Peyer's patch (tissue), 4 donors: ENCODE data around the gene TMEM50A. TPM values are rescaled to one million over a fixed set of nuclear protein-coding genes. Genes with fewer than 3 reads are reported as not detected.
"Not testable (repeated sequence)": the region's sequence is repeated elsewhere in the genome, so short reads cannot be mapped to it uniquely, and the experiment has no call there.

ENCODE experiments used
- DNase-seq, 3 donors: peaks; one replicate each; pipeline ENCODE4 v3.0.0-alpha.2; 2017 to 2019
- H3K27ac ChIP-seq, 4 donors: fragments of 200-600 bp; sonication (generic); one replicate each; pipeline ENCODE4 v1.5.1; 2016 to 2019
- H3K27me3 ChIP-seq, 2 donors: fragments of 200-600 bp; sonication (generic); one replicate each; pipeline ENCODE4 v1.5.1; 2019
- H3K36me3 ChIP-seq, 3 donors: fragments of 200-600 bp; sonication (generic); one replicate each; pipeline ENCODE4 v1.5.1; 2016 to 2019
- H3K4me1 ChIP-seq, 4 donors: fragments of 200-600 bp; sonication (generic); one replicate each; pipeline ENCODE4 v1.5.1; 2016 to 2019
- H3K4me3 ChIP-seq, 4 donors: fragments of 200-600 bp; sonication (generic); 1 replicate in 3 of 4; 2 replicates in 1 of 4; pipeline ENCODE4 v1.5.1; 2016 to 2019; ENCODE audit warnings: mild to moderate bottlenecking in 1 of 4
- H3K9me3 ChIP-seq, 4 donors: fragments of 200-600 bp; sonication (generic); one replicate each; pipeline ENCODE4 v1.5.1; 2016 to 2019; ENCODE audit warnings: mild to moderate bottlenecking in 1 of 4
- CTCF ChIP-seq, 6 experiments: fragments of 450-650 bp in 4 of 6; fragments of 200-600 bp in 2 of 6; sonication (generic) in 1 of 6; IDR thresholded peaks; one replicate each; pipeline ENCODE4 v1.5.1; 2017 to 2019; ENCODE audit warnings: antibody characterized with exemption in 6 of 6, mild to moderate bottlenecking in 3 of 6, moderate library complexity in 1 of 6
- total RNA-seq, 4 donors: library from RNA; depleted of rRNA; stranded (reverse); fragments of >200 nt; gene quantifications; one replicate each; pipeline ENCODE4 v1.1.0, GENCODE V29; 2016

TMEM50A gene
- total RNA-seq, 4 donors from 2014 or later, result 43.7 to 101 (median 56.2) TPM

- H3K27ac ChIP-seq, H3K27me3 ChIP-seq, DNase-seq, H3K4me3 ChIP-seq, H3K9me3 ChIP-seq, H3K36me3 ChIP-seq, H3K4me1 ChIP-seq: not testable (repeated sequence)
- TF ChIP-seq CTCF (IDR thresholded peaks at IDR 0.05), result peak in 1 of 6 experiments; percentile 35
These were observed 65.0 kb downstream of the TMEM50A start for GRCh38 chr1:25402947-25403803.

GRCh38 chr1:25405731-25406305, 67.7 kb downstream of the TMEM50A start:
- H3K4me1 ChIP-seq, H3K4me3 ChIP-seq, H3K36me3 ChIP-seq, DNase-seq, H3K27me3 ChIP-seq, H3K9me3 ChIP-seq, H3K27ac ChIP-seq: not testable (repeated sequence)

- H3K36me3 ChIP-seq, H3K9me3 ChIP-seq, H3K4me1 ChIP-seq, H3K27ac ChIP-seq, DNase-seq, H3K4me3 ChIP-seq, H3K27me3 ChIP-seq: not testable (repeated sequence)
These were observed 71.7 kb downstream of the TMEM50A start for GRCh38 chr1:25409641-25410427.

Other genes with a start within 250 kb of the TMEM50A start
- gene SYF2, start 105.8 kb upstream of the TMEM50A start, total RNA-seq, result 10 to 100 TPM; 24.8 to 45.7 (median 30.9) TPM
- gene RSRP1, start 90.9 kb upstream of the TMEM50A start, total RNA-seq, result 100 to 1,000 TPM; 229 to 358 (median 274) TPM
- not detected for gene RHD, start 65.8 kb upstream of the TMEM50A start, total RNA-seq
- under 1 TPM in 1 of 4 donors, not detected in 3; 0.70 TPM for gene RHCE, start 82.5 kb downstream of the TMEM50A start, total RNA-seq
- gene MACO1, start 92.6 kb downstream of the TMEM50A start, total RNA-seq, result 10 to 100 TPM; 17.7 to 25.6 (median 22.8) TPM
- gene LDLRAP1, start 205.3 kb downstream of the TMEM50A start, total RNA-seq, result 10 to 100 TPM; 20.1 to 24.5 (median 22.7) TPM